IPS DF 6.9 (cell line): ENCODE results near the gene CUX1.

Experiments
- DNase-seq: peaks from one replicate; pipeline ENCODE4 v3.0.0-alpha.2; 2013; ENCODE audit warnings: low read depth, low spot score
- H3K27ac ChIP-seq: one replicate; pipeline ENCODE4 v1.5.1; 2013; ENCODE audit warnings: low read length, control low read depth
- H3K27me3 ChIP-seq: 2 replicates; pipeline ENCODE4 v1.6.1; 2013; ENCODE audit warnings: mild to moderate bottlenecking, low read length; ENCODE audit not compliant: control insufficient read depth, insufficient read depth
- H3K36me3 ChIP-seq: 2 replicates; pipeline ENCODE4 v1.6.1; 2013; ENCODE audit warnings: low read length; ENCODE audit not compliant: control insufficient read depth, insufficient read depth
- H3K4me1 ChIP-seq: 2 replicates; pipeline ENCODE4 v1.6.1; 2013; ENCODE audit warnings: low read length; ENCODE audit not compliant: control insufficient read depth, insufficient read depth
- H3K4me3 ChIP-seq: 2 replicates; pipeline ENCODE4 v1.5.1; 2013; ENCODE audit warnings: mild to moderate bottlenecking, low read length
- H3K9me3 ChIP-seq: 2 replicates; pipeline ENCODE4 v1.6.1; 2013; ENCODE audit warnings: low read length, inconsistent platforms; ENCODE audit not compliant: control insufficient read depth, insufficient read depth
- WGBS: extraction: QIAGEN DNeasy Blood & Tissue Kit; methylation state at CpG from one replicate; pipeline ENCODE4 v1.1.7; 2013; ENCODE audit warnings: mixed read lengths, missing lambda C conversion rate; ENCODE audit not compliant: insufficient read length, insufficient coverage; 5-methylcytosine and 5-hydroxymethylcytosine counted together

The CUX1 gene

DNA sequence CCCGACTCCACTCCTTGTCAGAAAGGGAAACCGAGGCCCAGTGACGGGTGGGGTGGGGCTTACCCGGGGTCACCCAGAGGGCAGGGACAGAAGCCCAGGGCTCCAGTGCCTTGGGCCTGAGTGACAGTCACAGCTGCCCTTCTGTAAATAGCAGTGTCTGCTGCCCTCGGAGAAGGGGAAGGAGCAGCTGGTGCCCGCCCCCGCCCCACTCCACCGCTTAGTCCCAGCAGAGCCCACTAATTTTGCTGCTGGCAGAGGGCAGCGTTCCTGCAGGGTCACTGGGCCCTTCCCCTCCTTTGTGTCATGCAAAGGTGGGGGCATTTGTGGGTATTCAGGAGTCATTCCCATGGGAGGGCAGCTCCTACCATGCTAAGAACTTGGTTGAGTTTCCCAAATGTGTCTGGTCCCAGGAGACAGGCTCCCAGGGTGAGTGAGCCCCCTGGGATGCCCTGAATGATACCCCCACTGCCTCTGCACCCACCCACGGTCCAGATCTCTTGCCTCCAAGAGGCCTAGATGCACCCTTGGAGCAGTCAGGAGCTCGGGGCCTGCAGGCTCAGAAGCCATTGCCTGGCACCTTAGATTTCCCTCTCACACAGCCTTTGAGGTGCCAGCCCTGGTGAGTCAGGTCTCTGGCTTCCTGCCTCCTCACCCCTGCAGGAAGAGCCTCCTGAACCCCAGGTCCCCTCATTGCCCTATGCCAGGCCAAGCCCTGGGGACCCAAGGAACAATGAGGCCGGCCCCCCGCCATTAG is 486.4 kb downstream of the CUX1 start:
- WGBS = no CpG with 5 or more reads among the region's 13 CpGs
- no peak for DNase-seq

GRCh38 chr7:102304668-102305067 is 487.2 kb downstream of the CUX1 start:
- Histone ChIP-seq H3K27me3 (no peaks in the 10 kb centered on the region), H3K9me3 (no peaks in the 10 kb centered on the region), H3K27ac (no peak overlapping the region), H3K4me1 (peaks cover 8% of the 10 kb centered on the region), H3K4me3 (no peak overlapping the region), H3K36me3 (no peaks in the 10 kb centered on the region; the same call in 1 of the 2 replicates)
- DNase-seq = no peak
- WGBS = no CpG with 5 or more reads among the region's 11 CpGs

More for the DNA sequence above, 486.4 kb downstream of the CUX1 start:
- Histone ChIP-seq H3K27ac (no peak overlapping the region), H3K4me3 (no peak overlapping the region), H3K27me3 (no peaks in the 10 kb centered on the region), H3K9me3 (no peaks in the 10 kb centered on the region), H3K36me3 (no peaks in the 10 kb centered on the region; the same call in 1 of the 2 replicates), H3K4me1 (peaks cover 8% of the 10 kb centered on the region)

- Histone ChIP-seq H3K9me3 (no peaks in the 10 kb centered on the region), H3K4me1 (peaks cover 8% of the 10 kb centered on the region), H3K36me3 (no peaks in the 10 kb centered on the region; the same call in 1 of the 2 replicates), H3K27ac (no peak overlapping the region), H3K4me3 (no peak overlapping the region), H3K27me3 (no peaks in the 10 kb centered on the region)
- no CpG with 5 or more reads among the region's 17 CpGs for WGBS
- DNase-seq = no peak
Observed at GRCh38 chr7:102305414-102306268, 488.2 kb downstream of the CUX1 start.

DNA sequence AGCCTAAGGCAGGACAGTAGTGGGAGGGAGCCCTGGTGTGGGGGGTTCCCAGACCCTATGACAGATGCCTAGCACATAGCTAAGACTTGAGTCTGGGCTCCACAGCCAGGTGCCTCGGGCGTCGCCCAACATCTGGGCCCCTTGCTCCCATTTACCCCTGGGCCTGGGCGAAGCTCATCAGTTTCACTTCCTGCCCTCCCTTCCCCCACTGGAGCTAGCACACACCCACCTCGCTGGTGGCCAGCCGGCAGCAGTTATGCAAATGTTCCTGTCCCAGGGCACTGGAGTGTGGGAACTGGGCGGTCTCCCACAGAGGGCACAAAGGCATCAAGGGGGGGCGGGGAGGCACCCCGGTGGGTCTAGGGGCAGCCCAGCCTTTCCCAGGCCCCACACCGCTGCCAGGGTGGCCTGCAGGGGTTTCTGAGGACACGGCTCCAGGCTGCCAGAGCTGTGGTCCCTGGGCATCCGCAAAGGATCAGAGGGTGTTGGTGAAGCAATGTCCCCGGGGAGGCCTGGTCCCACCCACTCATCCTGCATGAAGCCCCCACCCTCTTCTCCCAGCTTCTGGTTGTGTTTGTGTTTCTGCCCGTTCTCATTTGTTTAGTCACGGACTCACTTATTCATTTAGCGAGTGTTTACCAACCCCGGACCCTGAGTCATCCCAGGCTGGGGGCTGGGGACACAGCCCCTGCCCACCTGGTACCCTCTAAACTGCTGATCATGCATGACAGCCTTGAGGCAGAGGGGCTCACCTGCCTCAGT is 489.7 kb downstream of the CUX1 start:
- H3K27me3 ChIP-seq = no peaks in the 10 kb centered on the region
- no CpG with 5 or more reads among the region's 17 CpGs for WGBS
- H3K4me3 ChIP-seq = no peak overlapping the region
- H3K4me1 ChIP-seq = peaks cover 7% of the 10 kb centered on the region
- H3K9me3 ChIP-seq = no peaks in the 10 kb centered on the region
- no peak overlapping the region for H3K27ac ChIP-seq
- no peak for DNase-seq
- H3K36me3 ChIP-seq = no peaks in the 10 kb centered on the region; the same call in 1 of the 2 replicates

GRCh38 chr7:102310414-102310815 is 493.0 kb downstream of the CUX1 start:
- Histone ChIP-seq H3K27ac (no peak overlapping the region), H3K36me3 (peaks cover 2% of the 10 kb centered on the region; the same call in 1 of the 2 replicates), H3K9me3 (no peaks in the 10 kb centered on the region), H3K27me3 (no peaks in the 10 kb centered on the region), H3K4me3 (no peak overlapping the region), H3K4me1 (peaks cover 7% of the 10 kb centered on the region)
- DNase-seq = no peak
- no CpG with 5 or more reads among the region's 9 CpGs for WGBS

DNA sequence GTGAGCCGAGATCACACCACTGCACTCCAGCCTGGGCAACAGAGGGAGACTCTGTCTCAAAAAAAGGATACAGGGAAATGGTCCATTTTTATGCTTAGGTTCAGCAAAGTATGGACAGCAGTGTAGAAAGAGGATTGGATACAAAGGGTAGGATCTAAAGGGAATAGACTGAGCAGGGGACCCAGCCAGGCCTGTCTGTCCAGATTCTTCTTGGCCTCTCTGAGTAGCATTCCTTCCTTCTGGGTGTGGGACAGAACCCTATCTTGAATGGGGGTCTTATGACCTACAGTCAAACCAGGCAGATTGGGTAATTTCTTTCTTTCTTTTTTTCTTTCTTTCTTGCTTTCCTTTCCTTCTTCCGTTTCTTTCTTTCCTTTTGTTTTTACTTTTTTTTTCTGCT is 494.9 kb downstream of the CUX1 start:
- DNase-seq = no peak
- Histone ChIP-seq H3K9me3 (no peaks in the 10 kb centered on the region), H3K36me3 (peaks cover 2% of the 10 kb centered on the region; the same call in 1 of the 2 replicates), H3K27me3 (no peaks in the 10 kb centered on the region), H3K4me3 (no peak overlapping the region), H3K27ac (no peak overlapping the region), H3K4me1 (peaks cover 4% of the 10 kb centered on the region)
- no CpG with 5 or more reads among the region's 2 CpGs for WGBS

DNA sequence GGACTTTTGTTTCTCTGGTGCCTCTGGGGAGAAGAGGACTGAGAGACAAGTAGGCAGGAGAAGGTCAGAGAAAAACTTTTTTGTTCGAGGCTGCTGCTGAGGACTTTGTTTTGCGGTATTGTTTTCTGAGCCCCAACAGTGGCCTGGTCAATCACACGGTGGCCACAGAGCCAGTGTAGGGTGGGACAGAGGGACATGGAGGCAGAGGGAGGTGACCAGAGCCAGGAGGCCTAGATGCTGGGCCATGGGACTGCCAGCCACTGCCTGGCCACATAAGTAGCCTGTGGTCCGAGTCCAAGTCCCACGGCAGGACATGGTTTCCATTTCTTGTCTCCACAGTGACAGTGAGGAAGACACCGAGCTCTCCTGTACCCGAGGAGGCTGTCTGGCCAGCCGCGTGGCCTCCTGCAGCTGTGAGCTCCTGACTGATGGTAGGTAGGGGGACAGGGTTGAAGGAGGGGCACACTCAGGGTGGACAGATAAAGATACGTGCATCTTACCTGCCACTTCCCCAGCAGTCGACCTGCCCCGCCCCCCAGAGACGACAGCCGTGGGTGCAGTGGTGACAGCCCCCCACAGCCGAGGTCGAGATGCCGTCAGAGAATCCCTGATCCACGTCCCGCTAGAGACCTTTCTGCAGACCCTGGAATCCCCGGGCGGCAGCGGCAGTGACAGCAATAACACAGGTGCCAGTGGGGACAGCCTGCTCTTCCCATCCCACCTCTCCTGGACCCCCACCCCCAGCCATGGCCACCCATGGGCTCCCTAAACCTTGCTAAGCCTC is 496.8 kb downstream of the CUX1 start:
- DNase-seq = no peak
- peaks cover 2% of the 10 kb centered on the region for H3K4me1 ChIP-seq
- no peaks in the 10 kb centered on the region for H3K9me3 ChIP-seq
- no CpG with 5 or more reads among the region's 22 CpGs for WGBS
- no peak overlapping the region for H3K4me3 ChIP-seq
- H3K27ac ChIP-seq = no peak overlapping the region
- 0 out of 2 replicates have a peak, but pooled peaks cover 2% of the 10 kb centered on the region for H3K36me3 ChIP-seq
- H3K27me3 ChIP-seq = no peaks in the 10 kb centered on the region

DNA sequence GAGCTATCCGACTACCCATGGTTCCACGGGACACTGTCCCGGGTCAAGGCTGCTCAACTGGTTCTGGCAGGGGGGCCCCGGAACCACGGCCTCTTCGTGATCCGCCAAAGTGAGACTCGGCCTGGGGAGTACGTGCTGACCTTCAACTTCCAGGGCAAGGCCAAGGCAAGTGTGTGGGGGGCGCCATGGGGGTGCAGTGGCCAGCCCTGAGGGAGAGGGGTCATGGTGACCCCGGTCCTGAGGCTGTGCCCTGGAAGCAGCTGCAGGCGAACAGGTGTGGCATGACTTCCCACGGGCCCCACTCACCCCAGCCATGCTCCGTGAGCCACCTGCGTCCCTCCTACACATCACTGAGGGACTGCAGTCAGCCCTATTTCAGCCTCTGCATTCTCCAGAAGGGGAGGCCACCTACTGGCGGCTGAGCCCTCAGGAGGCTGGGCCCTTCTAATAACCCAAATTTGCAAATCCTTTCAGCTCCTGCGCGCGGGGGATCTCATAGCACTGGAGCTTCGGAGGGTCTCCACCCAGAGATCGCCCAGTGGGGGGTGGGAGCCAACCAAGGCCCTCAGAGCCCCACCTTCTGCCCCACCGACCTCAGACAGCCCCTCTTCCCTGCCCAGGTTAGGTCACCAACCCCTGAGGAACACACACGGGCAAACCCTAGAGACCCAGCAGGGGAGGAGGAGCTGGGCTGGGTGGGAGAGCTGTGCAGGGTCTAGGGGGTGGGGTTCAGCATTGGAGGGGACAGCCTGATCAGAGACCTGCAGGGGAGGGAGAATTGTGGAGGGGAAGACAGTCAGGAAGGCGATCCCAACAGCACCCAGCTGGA is 500.0 kb downstream of the CUX1 start:
- Histone ChIP-seq H3K4me1 (peaks cover 6% of the 10 kb centered on the region), H3K27me3 (no peaks in the 10 kb centered on the region), H3K27ac (no peak overlapping the region), H3K36me3 (0 out of 2 replicates have a peak, but pooled peaks cover 2% of the 10 kb centered on the region), H3K4me3 (no peak overlapping the region), H3K9me3 (no peaks in the 10 kb centered on the region)
- no CpG with 5 or more reads among the region's 24 CpGs for WGBS
- no peak for DNase-seq

GRCh38 chr7:102318482-102318971 is 501.1 kb downstream of the CUX1 start:
- Histone ChIP-seq H3K27ac (no peak overlapping the region), H3K4me3 (no peak overlapping the region), H3K36me3 (0 out of 2 replicates have a peak, but pooled peaks cover 2% of the 10 kb centered on the region), H3K9me3 (no peaks in the 10 kb centered on the region), H3K4me1 (peaks cover 6% of the 10 kb centered on the region), H3K27me3 (no peaks in the 10 kb centered on the region)
- no peak for DNase-seq
- WGBS = no CpG with 5 or more reads among the region's 7 CpGs
